A549 (cell line): ENCODE data around the gene GPD1L.

Experiments
- CHD4 ChIP-seq: fragments of 200-600 bp; sonication (generic); IDR thresholded peaks from 2 replicates; pipeline ENCODE4 v1.6.1; 2016; ENCODE audit warnings: antibody characterized with exemption, mild to moderate bottlenecking, borderline replicate concordance
- MYC ChIP-seq: IDR thresholded peaks from 2 replicates; pipeline ENCODE4 v1.6.1; 2012; ENCODE audit warnings: mild to moderate bottlenecking, inconsistent platforms, low read length, improper control_type of control experiment, borderline replicate concordance
- RAD21 ChIP-seq, 2 experiments: fragments of >200 bp in 1 of 2; sonication (Bioruptor Twin) in 1 of 2; formaldehyde crosslinking in 1 of 2; IDR thresholded peaks in 1 of 2; conservative IDR thresholded peaks in 1 of 2; 2 replicates in 1 of 2; 3 replicates in 1 of 2; pipeline ENCODE4 v1.6.1; 2012 to 2018; ENCODE audit warnings: inconsistent platforms in 1 of 2
- TF ChIP-seq, protein P1 (sequence below): fragments of >200 bp; sonication (Bioruptor Twin); formaldehyde crosslinking; IDR thresholded peaks from 3 replicates; pipeline ENCODE4 v1.5.1; 2016

GRCh38 chr3:32104492-32104891, 1.9 kb upstream of the GPD1L start:
- TF ChIP-seq CHD4: no peak
- TF ChIP-seq, protein P1, sequence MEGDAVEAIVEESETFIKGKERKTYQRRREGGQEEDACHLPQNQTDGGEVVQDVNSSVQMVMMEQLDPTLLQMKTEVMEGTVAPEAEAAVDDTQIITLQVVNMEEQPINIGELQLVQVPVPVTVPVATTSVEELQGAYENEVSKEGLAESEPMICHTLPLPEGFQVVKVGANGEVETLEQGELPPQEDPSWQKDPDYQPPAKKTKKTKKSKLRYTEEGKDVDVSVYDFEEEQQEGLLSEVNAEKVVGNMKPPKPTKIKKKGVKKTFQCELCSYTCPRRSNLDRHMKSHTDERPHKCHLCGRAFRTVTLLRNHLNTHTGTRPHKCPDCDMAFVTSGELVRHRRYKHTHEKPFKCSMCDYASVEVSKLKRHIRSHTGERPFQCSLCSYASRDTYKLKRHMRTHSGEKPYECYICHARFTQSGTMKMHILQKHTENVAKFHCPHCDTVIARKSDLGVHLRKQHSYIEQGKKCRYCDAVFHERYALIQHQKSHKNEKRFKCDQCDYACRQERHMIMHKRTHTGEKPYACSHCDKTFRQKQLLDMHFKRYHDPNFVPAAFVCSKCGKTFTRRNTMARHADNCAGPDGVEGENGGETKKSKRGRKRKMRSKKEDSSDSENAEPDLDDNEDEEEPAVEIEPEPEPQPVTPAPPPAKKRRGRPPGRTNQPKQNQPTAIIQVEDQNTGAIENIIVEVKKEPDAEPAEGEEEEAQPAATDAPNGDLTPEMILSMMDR: no peak
- no peak for TF ChIP-seq RAD21 (conservative IDR thresholded peaks at IDR 0.05 in 1 of 2, IDR thresholded peaks at IDR 0.05 in 1 of 2)
- TF ChIP-seq MYC: no peak
